SK-N-SH treated with all-trans-retinoic acid at 6 μM for 48 hours (cell line): ENCODE data around the gene OR4N2.

Experiments used
- BACH2 ChIP-seq: fragments of 250-450 bp; sonication (Bioruptor Pico); IDR thresholded peaks from 2 replicates; pipeline ENCODE4 v1.9.0; 2021; ENCODE audit warnings: mild to moderate bottlenecking, borderline replicate concordance
- ISL1 ChIP-seq: fragments of 250-450 bp; sonication (Bioruptor Pico); IDR thresholded peaks from 2 replicates; pipeline ENCODE4 v2.1.2; 2022; ENCODE audit warnings: mild to moderate bottlenecking, moderate library complexity
- PATZ1 ChIP-seq: fragments of 250-450 bp; sonication (Bioruptor Pico); IDR thresholded peaks from 2 replicates; pipeline ENCODE4 v1.8.0; 2020; ENCODE audit warnings: mild to moderate bottlenecking, moderate library complexity, borderline replicate concordance
- TCF4 ChIP-seq: fragments of 250-450 bp; sonication (Bioruptor Pico); IDR thresholded peaks from 2 replicates; pipeline ENCODE4 v1.8.0; 2021; ENCODE audit warnings: mild to moderate bottlenecking, moderate library complexity, borderline replicate concordance

- no peak for TF ChIP-seq ISL1 (CRISPR knock-in tag)
- TF ChIP-seq BACH2 (CRISPR knock-in tag): no peak
- no peak for TF ChIP-seq TCF4 (CRISPR knock-in tag)
- TF ChIP-seq PATZ1 (CRISPR knock-in tag): no peak
These were observed 34.9 kb downstream of the OR4N2 start for GRCh38 chr14:19838433-19838832.
